Fibroblast of lung (primary cell): ENCODE data around the gene TNFAIP8L3. TPM values are rescaled to one million over a fixed set of nuclear protein-coding genes. Genes with fewer than 3 reads are reported as not detected.
A peak's percentile ranks its signal among the peaks of the same experiment; 100 is the strongest.

Experiments
- DNase-seq, 2 donors: peaks; one replicate each; pipeline versions ENCODE4 v3.0.0 to v3.0.0-alpha.2; 2010; ENCODE audit warnings: low read depth in 2 of 2
- H2AFZ ChIP-seq: 2 replicates; pipeline ENCODE4 v1.5.1; 2012; ENCODE audit warnings: low read length, control low read depth, inconsistent platforms
- H3K27ac ChIP-seq: 2 replicates; pipeline ENCODE4 v1.5.1; 2011; ENCODE audit warnings: low read length, control low read depth; ENCODE audit not compliant: insufficient read depth
- H3K27me3 ChIP-seq: 2 replicates; pipeline ENCODE4 v1.5.1; 2011; ENCODE audit warnings: mild to moderate bottlenecking, low read length; ENCODE audit not compliant: control insufficient read depth, insufficient read depth
- H3K36me3 ChIP-seq: 2 replicates; pipeline ENCODE4 v1.5.1; 2011; ENCODE audit warnings: low read length; ENCODE audit not compliant: control insufficient read depth, insufficient read depth
- H3K4me1 ChIP-seq: 2 replicates; pipeline ENCODE4 v1.5.1; 2011; ENCODE audit warnings: low read length; ENCODE audit not compliant: control insufficient read depth, insufficient read depth; ENCODE audit errors: extremely low read depth
- H3K4me2 ChIP-seq: 2 replicates; pipeline ENCODE4 v1.5.1; 2011; ENCODE audit warnings: low read length, control low read depth; ENCODE audit not compliant: insufficient read depth; ENCODE audit errors: extremely low read depth
- H3K4me3 ChIP-seq, 4 experiments: fragments of 200-600 bp in 1 of 4; sonication (generic) in 1 of 4; replicated peaks in 1 of 4; 2 replicates each; pipeline ENCODE4 v1.5.1; 2011 to 2016; ENCODE audit warnings: low read length in 4 of 4, low read depth in 3 of 4, mild to moderate bottlenecking in 3 of 4, control low read depth in 2 of 4, inconsistent platforms in 1 of 4, mixed read lengths in 1 of 4; ENCODE audit not compliant: insufficient read depth in 1 of 4; ENCODE audit errors: control extremely low read depth in 1 of 4
- H3K79me2 ChIP-seq: 2 replicates; pipeline ENCODE4 v1.5.1; 2012; ENCODE audit warnings: mild to moderate bottlenecking, low read length, inconsistent platforms; ENCODE audit not compliant: control insufficient read depth, insufficient read depth
- H3K9ac ChIP-seq: 2 replicates; pipeline ENCODE4 v1.5.1; 2011; ENCODE audit warnings: mild to moderate bottlenecking, low read length, control low read depth; ENCODE audit not compliant: insufficient read depth
- H3K9me3 ChIP-seq: 2 replicates; pipeline ENCODE4 v1.5.1; 2012; ENCODE audit warnings: low read depth, low read length; ENCODE audit not compliant: control insufficient read depth, insufficient read depth
- H4K20me1 ChIP-seq: 2 replicates; pipeline ENCODE4 v1.5.1; 2011; ENCODE audit warnings: low read length; ENCODE audit not compliant: control insufficient read depth, insufficient read depth; ENCODE audit errors: extremely low read depth
- CTCF ChIP-seq, 2 donors: IDR thresholded peaks in 1 of 2; conservative IDR thresholded peaks in 1 of 2; 1 replicate in 1 of 2; 2 replicates in 1 of 2; pipeline ENCODE4 v1.5.1; 2011 to 2012; ENCODE audit warnings: low read length in 2 of 2, control low read depth in 1 of 2, inconsistent platforms in 1 of 2, low read depth in 1 of 2, mild to moderate bottlenecking in 1 of 2
- EZH2 ChIP-seq: IDR thresholded peaks from 2 replicates; pipeline ENCODE4 v1.5.1; 2012; ENCODE audit warnings: low read length, control low read depth, mild to moderate bottlenecking; ENCODE audit errors: missing control alignments
- polyA plus RNA-seq, 2 donors: library from polyadenylated mRNA; depleted of rRNA in 1 of 2; stranded (reverse) in 1 of 2; unstranded in 1 of 2; fragments of >200 nt; gene quantifications; 2 replicates each; pipeline ENCODE4 v1.2.1, GENCODE V29; 2011 to 2012; ENCODE audit warnings: missing spikeins in 1 of 2
- total RNA-seq: library from RNA; depleted of rRNA; stranded (reverse); fragments of >200 nt; gene quantifications from 2 replicates; pipeline ENCODE4 v1.2.1, GENCODE V29; 2014

Gene TNFAIP8L3
- total and polyA plus RNA-seq, 2 donors (not counting 1 experiment from before 2014, with no cell fraction given), result 0.57 to 10.7 TPM

- H2AFZ ChIP-seq, result no peak overlapping the region
- H3K4me1 ChIP-seq, result peaks cover 5% of the 10 kb centered on the region
- no peaks in the 10 kb centered on the region for H3K79me2 ChIP-seq
- H3K9me3 ChIP-seq, result no peaks in the 10 kb centered on the region
- no peaks in the 10 kb centered on the region for H3K27me3 ChIP-seq
- no peak overlapping the region for H3K4me3 ChIP-seq
- H4K20me1 ChIP-seq, result no peaks in the 10 kb centered on the region
- DNase-seq, result no peak
- no peaks in the 10 kb centered on the region for H3K36me3 ChIP-seq
- no peak overlapping the region for H3K27ac ChIP-seq
- no peak overlapping the region for H3K4me2 ChIP-seq
- TF ChIP-seq EZH2 (no peak), CTCF (conservative IDR thresholded peaks at IDR 0.05 in 1 of 2, IDR thresholded peaks at IDR 0.05 in 1 of 2; ENCODE audit: low read depth in 1 of 2, low read length in 2 of 2) (no peak)
- no peak overlapping the region for H3K9ac ChIP-seq
These were observed 16.4 kb upstream of the TNFAIP8L3 start for GRCh38 chr15:51111061-51111460.

GRCh38 chr15:51110171-51110570, 15.5 kb upstream of the TNFAIP8L3 start:
- Histone ChIP-seq H4K20me1 (no peaks in the 10 kb centered on the region), H3K9me3 (no peaks in the 10 kb centered on the region), H3K4me3 (no peak overlapping the region), H3K4me1 (peaks cover 5% of the 10 kb centered on the region), H3K4me2 (no peak overlapping the region), H2AFZ (no peak overlapping the region), H3K27me3 (no peaks in the 10 kb centered on the region), H3K27ac (no peak overlapping the region), H3K9ac (no peak overlapping the region), H3K36me3 (no peaks in the 10 kb centered on the region), H3K79me2 (no peaks in the 10 kb centered on the region)
- TF ChIP-seq EZH2 (no peak), CTCF (conservative IDR thresholded peaks at IDR 0.05 in 1 of 2, IDR thresholded peaks at IDR 0.05 in 1 of 2; ENCODE audit: low read depth in 1 of 2, low read length in 2 of 2) (no peak)
- no peak for DNase-seq

- Histone ChIP-seq H3K27ac (peak overlapping the region; percentile 66), H3K9ac (no peak overlapping the region), H3K79me2 (no peaks in the 10 kb centered on the region), H2AFZ (peak overlapping the region; percentile 49), H4K20me1 (no peaks in the 10 kb centered on the region), H3K4me3 (peak overlapping the region in 1 of 4 experiments; percentile 8), H3K4me1 (peaks cover 13% of the 10 kb centered on the region), H3K27me3 (no peaks in the 10 kb centered on the region), H3K36me3 (no peaks in the 10 kb centered on the region), H3K4me2 (peak overlapping the region; percentile 79), H3K9me3 (no peaks in the 10 kb centered on the region)
- DNase-seq, result peak; percentile 95 to 100
- TF ChIP-seq CTCF (conservative IDR thresholded peaks at IDR 0.05 in 1 of 2, IDR thresholded peaks at IDR 0.05 in 1 of 2; ENCODE audit: low read depth in 1 of 2, low read length in 2 of 2) (no peak), EZH2 (no peak)
These were observed 14.3 kb upstream of the TNFAIP8L3 start for GRCh38 chr15:51108933-51109550.
